ENCODE measurements around the gene PIGN. TPM values are rescaled to one million over a fixed set of nuclear protein-coding genes. Genes with fewer than 3 reads are reported as not detected.

Gene PIGN
- total RNA-seq, 2 donors from 2014 or later = 26.8 to 32.9 TPM

DNA sequence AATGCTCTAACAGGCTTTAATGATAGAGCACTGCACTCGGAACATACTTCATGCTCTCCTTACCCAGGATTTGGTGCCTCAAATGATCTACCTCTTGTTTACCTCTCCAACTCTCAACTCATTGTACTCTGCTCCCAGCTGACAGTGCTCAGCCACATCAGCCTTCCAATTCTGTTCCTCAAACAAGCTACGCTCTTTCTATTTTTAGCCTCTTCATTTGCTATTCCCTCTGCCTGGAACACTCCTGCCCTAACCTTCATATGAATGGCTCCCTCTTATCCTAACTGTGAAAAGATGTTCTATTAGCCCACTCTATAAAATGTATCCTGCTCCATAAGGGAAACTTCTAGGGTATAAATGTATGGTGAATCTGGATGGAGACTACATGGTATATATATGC is 42.5 kb downstream of the PIGN start:
- ATAC-seq = no peak
- Mint-ChIP-seq H3K36me3 (no peaks in the 10 kb centered on the region), H3K27ac (no peak overlapping the region), H3K9me3 (no peaks in the 10 kb centered on the region)
- no peak for DNase-seq (ENCODE audit: low spot score in 2 of 2)

DNA sequence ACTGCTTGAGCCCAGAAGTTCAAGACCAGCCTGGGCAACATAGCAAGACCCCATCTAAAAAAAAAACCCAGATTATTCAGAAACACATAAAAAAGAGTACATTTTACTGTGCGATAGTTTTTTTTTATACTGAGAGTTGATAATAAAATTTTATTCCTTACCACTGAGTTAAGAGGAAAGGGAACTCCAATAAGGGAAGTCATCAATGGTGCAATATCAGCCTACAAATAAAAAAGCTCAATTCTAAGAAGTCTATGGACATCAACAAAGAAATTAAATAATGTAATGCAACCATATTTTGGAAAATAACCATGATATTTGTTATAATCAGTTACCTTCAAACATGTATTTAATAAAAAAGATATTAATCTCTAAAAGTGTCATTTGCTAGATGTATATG is 46.6 kb downstream of the PIGN start:
- Mint-ChIP-seq H3K27ac (no peak overlapping the region), H3K9me3 (no peaks in the 10 kb centered on the region), H3K36me3 (no peaks in the 10 kb centered on the region)
- DNase-seq (ENCODE audit: low spot score in 2 of 2) = no peak
- no peak for ATAC-seq

DNA sequence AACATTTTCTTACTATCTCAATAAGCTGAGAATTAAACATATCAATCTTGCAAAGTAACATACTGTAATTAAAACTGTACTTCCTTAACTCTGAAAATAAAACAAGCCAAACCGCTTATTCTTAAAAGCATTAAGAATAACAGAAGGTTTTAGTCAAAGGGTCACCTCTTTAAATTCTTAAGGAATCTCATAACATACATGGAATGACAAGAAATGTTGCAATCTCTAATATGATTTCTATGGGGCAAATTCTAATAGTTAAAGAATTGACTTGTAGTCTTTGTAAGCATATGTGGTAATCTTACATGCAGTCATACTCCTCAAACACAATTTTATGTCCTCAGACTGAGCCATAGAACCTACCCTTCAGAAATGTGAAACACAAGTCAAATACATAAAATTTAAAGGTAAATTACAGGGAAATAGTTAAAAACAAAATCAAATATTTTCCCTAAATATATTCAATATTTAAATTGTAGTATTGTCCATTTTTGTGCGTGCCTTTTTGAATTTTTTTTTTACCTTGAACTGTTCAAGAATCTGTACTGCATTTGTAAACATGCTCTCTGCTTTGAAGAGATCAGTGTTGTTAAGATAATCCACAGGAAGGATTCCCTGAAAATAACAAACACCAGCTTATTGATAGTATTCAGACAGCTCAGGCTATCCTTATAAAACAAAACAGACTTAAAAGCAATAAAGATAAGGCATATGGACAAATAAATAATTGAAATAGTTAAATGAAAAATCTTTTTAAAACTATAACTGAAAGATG is 48.2 kb downstream of the PIGN start:
- Mint-ChIP-seq H3K36me3 (no peaks in the 10 kb centered on the region), H3K27ac (no peak overlapping the region), H3K9me3 (no peaks in the 10 kb centered on the region)
- DNase-seq (ENCODE audit: low spot score in 2 of 2) (no peak), ATAC-seq (no peak)

DNA sequence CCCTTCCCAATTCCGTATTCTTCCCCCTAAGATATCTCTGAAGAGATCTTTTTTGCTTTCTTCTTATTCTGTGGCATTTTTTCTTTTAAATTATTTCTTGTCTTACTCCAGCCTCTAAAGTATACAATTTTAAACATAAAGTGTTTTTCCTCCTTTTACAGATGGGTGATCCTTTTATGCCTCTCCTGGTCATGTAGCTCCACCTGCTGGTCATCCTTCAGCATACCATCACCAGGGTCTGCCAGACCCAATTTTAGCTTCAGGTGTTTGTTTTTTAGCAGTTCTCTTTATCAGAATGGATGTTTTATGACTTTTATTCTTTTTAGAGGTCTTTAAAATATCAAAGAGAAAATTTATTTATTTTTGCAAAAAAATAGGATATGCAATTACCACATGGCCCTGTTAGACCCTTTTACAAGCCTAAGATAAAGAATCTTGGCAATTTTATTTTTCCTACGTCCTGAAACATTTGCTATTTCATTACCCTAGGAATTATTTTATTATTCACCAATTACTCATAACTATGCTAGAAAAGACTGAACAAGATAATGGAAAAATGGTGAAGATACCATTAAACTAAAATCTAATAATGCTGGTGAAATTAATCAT is 55.5 kb downstream of the PIGN start:
- Mint-ChIP-seq H3K9me3 (no peaks in the 10 kb centered on the region), H3K36me3 (no peaks in the 10 kb centered on the region), H3K27ac (no peak overlapping the region)
- peak in 1 of 2 donors; percentile 51 for ATAC-seq
- DNase-seq (ENCODE audit: low spot score in 2 of 2) = peak in 1 of 2 donors; percentile 65

DNA sequence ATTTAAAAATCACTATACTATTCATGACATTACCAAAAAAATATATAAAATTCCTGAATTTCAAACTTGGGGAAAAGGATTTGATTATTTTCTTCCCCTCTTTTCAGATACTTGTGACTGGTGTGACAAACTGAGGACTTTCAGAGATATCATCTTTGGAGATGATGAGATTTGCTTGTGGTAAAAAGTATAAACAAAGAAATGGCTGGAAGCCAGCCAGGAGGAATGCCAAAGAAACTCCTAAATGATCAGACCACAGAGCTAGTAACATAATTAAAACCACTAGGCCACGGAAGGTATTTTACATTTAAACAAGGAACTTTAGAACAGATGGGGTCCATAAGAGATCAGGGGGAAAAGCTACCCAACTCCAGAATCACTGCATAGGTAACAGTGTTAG is 58.7 kb downstream of the PIGN start:
- ATAC-seq (no peak), DNase-seq (ENCODE audit: low spot score in 2 of 2) (no peak)
- Mint-ChIP-seq H3K9me3 (no peaks in the 10 kb centered on the region), H3K27ac (no peak overlapping the region), H3K36me3 (no peaks in the 10 kb centered on the region)

DNA sequence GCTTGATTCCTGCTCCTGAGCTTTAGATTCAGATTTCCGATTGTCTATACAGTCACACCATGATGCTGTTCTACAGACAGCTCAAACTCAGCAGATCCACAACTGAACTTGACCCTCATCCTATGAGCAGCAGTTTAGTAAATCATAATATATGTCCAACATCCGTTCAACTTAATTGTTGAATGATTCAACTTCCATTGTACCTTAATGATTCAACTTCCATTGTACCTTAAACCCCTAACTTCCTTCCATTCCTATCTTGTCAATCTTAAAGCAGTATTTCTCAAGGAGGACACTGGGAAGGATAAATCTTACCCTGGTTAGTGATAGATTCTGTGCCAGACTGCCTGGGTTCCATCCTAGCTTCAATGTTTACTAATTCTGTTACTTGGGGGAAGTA is 60.1 kb downstream of the PIGN start:
- ATAC-seq (no peak), DNase-seq (ENCODE audit: low spot score in 2 of 2) (no peak)
- Mint-ChIP-seq H3K27ac (no peak overlapping the region), H3K36me3 (no peaks in the 10 kb centered on the region), H3K9me3 (no peaks in the 10 kb centered on the region)

DNA sequence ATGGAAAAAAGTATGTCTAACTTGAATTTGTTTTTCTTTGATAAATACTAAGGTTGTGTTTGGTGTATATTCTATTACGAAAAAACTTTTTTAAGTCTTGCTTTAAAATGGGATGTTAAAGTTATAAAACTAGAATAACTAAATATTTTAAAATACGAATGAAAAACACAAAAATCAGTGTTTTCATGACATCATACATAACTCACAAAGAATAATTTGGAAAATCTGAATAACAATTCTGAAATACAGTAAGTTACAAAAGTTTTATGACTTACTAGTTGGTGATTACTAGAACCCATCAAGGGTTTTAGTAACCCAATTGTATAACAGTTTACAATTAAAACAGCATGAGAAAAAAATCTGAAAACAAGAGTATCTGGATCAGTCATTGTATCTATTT is 61.2 kb downstream of the PIGN start:
- ATAC-seq = no peak
- no peaks in the 10 kb centered on the region for H3K9me3 Mint-ChIP-seq
- no peak overlapping the region for H3K27ac Mint-ChIP-seq
- no peak for DNase-seq (ENCODE audit: low spot score in 2 of 2)
- no peaks in the 10 kb centered on the region for H3K36me3 Mint-ChIP-seq

DNA sequence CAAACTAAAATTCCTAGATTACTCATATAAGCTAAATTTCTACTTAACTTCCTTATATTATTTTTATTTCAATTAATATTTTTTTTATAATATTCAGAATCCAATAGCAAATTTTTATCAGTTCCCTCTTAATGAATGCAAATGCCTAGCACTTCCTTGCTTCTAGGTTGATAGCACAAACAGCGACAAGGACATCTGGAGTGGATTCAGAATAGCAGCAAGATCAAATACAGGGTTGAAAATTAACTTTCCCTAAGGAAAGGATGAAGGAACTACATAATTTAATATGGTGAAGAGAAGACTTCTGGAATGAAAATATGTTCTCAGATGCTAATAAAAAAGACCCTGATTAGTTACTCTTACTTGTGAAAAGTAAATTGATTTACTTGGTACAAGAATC is 64.5 kb downstream of the PIGN start:
- ATAC-seq = no peak
- no peaks in the 10 kb centered on the region for H3K9me3 Mint-ChIP-seq
- H3K27ac Mint-ChIP-seq = no peak overlapping the region
- no peak for DNase-seq (ENCODE audit: low spot score in 2 of 2)
- H3K36me3 Mint-ChIP-seq = no peaks in the 10 kb centered on the region

DNA sequence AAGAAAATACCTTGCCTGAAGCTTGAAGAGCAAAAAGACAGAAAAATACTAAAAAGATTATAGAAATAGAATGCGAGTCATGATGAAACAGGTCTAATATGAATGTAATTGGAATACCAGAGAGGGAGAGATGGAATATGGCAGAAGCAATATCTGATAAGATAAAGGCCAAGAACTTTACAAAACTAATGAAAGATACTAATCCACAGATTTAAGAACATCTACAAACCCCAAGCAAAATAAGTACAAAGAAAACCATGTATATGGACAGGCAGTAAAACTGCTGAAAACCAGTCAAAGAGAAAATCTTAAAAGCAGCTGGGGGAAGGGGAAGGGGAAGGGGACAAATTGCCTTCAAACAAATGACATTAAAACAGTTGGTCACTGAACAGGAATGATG is 67.0 kb downstream of the PIGN start:
- no peak for ATAC-seq
- DNase-seq (ENCODE audit: low spot score in 2 of 2) = no peak
- H3K27ac Mint-ChIP-seq = no peak overlapping the region
- no peaks in the 10 kb centered on the region for H3K36me3 Mint-ChIP-seq
- no peaks in the 10 kb centered on the region for H3K9me3 Mint-ChIP-seq

DNA sequence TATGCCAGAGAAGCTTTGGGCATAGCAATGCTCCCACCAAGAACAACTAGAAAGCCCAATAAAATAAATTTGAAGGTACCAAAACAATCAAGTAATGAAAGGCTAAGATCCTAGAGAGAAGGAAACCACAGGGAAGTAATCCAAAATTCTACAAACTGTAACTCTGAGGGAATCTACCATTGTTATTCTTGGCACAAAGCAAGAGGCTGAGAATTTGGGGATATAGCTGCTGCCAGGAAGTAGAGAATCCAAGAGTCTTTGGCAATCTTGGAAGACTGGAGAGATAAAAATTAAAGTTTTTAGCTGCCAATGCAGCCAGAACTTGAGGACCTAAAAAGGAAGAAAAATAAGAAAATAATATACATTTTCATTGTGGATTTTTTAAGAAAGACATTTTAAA is 68.5 kb downstream of the PIGN start:
- Mint-ChIP-seq H3K9me3 (no peaks in the 10 kb centered on the region), H3K36me3 (no peaks in the 10 kb centered on the region), H3K27ac (no peak overlapping the region)
- DNase-seq (ENCODE audit: low spot score in 2 of 2) = no peak
- no peak for ATAC-seq

DNA sequence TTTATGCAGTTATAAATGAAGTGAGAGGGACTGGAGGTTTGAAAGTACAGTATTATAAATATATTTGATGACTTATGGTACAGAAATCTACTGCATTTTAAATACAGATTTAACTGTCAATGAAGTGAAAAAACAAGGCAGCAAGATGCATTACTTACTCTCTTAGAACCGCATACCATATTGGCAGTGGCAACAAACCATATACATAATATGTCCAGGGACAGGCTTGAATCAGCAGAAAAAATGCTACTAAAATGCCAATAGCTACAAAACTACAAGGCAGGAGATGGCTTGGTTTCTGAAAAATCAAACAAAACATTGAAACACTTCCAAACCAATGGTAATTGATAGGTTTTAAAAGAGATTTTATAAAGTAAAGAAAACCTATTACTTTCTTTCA is 77.2 kb downstream of the PIGN start:
- no peaks in the 10 kb centered on the region for H3K9me3 Mint-ChIP-seq
- H3K36me3 Mint-ChIP-seq = no peaks in the 10 kb centered on the region
- no peak overlapping the region for H3K27ac Mint-ChIP-seq
- ATAC-seq = no peak
- DNase-seq (ENCODE audit: low spot score in 2 of 2) = no peak

DNA sequence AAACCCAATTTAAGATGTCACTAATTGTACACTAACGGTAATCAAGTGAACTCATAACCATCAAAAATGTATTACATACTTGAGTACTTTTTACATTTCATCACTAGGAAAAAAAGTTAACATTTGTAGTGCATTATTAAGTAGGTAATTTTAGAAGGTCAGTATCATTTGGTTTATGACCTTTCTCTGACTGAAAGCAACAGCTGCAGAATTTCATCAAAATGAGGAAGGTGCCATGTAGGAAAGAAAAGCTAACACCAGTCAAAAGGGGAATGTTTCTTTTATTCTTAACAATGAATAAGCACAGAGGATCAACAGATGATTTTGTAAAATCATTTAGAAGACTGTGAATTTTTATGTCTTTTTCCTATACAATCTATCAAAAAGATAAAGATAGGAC is 79.0 kb downstream of the PIGN start:
- no peak overlapping the region for H3K27ac Mint-ChIP-seq
- no peak for ATAC-seq
- H3K9me3 Mint-ChIP-seq = no peaks in the 10 kb centered on the region
- no peak for DNase-seq (ENCODE audit: low spot score in 2 of 2)
- H3K36me3 Mint-ChIP-seq = no peaks in the 10 kb centered on the region

DNA sequence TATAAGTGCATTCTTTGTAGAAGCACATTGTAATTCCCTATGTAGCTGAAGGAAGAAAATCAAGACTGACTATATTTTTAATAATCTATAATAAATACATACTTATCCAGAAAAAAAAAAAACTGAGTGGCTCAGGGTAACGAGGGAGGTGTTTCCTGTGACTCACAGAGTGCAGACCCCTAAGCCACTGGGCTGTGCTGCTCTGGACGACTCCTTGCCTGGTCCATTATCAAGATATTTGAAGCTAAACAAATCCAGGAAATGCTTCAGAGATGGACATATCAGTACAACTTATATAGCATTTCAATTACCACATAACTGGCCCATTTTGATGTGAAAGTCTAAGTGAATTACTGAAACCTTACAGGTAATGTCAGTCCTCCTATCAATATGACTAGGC is 80.6 kb downstream of the PIGN start:
- Mint-ChIP-seq H3K27ac (no peak overlapping the region), H3K36me3 (no peaks in the 10 kb centered on the region), H3K9me3 (no peaks in the 10 kb centered on the region)
- no peak for DNase-seq (ENCODE audit: low spot score in 2 of 2)
- peak in 1 of 2 donors; percentile 57 for ATAC-seq

DNA sequence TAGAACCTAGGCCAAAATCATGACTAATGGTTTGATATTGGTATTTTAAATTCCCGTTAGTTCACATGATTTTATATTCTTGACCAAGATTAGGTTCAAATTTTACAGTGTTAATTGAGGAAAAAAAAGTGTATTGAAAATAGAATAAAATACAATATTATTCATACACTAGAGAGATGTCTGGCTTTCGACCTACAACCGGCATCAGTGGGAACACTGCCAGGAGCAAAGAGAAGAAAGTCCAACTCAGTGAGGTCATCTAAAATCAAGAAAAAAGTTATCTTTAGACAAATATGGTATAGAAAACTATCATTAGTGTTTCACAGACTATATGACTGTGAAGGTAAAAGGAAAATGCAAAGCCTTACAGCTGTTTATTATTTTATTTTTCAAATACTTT is 81.5 kb downstream of the PIGN start:
- ATAC-seq (no peak), DNase-seq (ENCODE audit: low spot score in 2 of 2) (no peak)
- Mint-ChIP-seq H3K27ac (no peak overlapping the region), H3K9me3 (no peaks in the 10 kb centered on the region), H3K36me3 (peaks cover 4 to 6% of the 10 kb centered on the region in 2 donors)

DNA sequence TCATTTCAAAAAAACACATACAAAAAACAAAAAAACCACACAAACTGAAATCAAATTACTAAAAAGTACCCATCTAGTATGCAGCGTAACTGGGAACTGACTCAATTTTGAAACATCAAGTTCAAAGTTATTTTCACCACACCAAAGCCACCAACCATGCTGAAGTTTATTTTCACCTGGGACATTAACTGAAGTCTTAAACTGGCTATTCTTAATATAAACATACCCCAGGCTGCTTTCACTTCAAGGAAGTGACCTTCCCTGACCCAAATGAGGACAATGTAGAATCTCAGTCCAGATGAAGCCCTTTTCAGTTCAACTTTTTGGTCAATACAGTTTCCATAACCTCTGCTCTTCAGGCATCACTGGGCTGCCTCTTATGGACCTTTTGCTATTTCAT is 84.6 kb downstream of the PIGN start:
- DNase-seq (ENCODE audit: low spot score in 2 of 2) (no peak), ATAC-seq (peak in 1 of 2 donors; percentile 89)
- H3K27ac Mint-ChIP-seq = no peak overlapping the region
- H3K36me3 Mint-ChIP-seq = peaks cover 21 to 32% of the 10 kb centered on the region in 2 donors
- H3K9me3 Mint-ChIP-seq = peaks cover 0 to 5% of the 10 kb centered on the region in 2 donors

DNA sequence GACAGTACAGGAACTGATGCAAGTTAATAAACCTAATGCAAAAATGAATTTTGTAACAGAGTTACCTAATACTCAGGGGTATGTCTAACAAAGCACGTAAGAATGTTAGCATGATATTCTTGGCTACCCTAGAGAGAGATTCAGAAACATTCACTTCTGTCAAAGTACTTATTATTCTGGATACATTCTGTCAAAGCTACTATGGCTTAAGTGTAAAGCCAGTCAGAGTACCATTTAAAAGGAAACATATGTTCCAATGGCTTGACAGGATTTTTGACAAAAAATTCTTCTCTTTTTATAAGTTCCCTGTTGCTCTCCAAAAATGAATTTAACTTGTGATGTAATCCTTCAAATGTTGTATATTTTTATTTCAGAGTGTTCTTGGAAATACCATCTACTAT is 85.5 kb downstream of the PIGN start:
- no peak for DNase-seq (ENCODE audit: low spot score in 2 of 2)
- no peak for ATAC-seq
- H3K27ac Mint-ChIP-seq = no peak overlapping the region
- peaks cover 21 to 32% of the 10 kb centered on the region in 2 donors for H3K36me3 Mint-ChIP-seq
- H3K9me3 Mint-ChIP-seq = peaks cover 0 to 5% of the 10 kb centered on the region in 2 donors

DNA sequence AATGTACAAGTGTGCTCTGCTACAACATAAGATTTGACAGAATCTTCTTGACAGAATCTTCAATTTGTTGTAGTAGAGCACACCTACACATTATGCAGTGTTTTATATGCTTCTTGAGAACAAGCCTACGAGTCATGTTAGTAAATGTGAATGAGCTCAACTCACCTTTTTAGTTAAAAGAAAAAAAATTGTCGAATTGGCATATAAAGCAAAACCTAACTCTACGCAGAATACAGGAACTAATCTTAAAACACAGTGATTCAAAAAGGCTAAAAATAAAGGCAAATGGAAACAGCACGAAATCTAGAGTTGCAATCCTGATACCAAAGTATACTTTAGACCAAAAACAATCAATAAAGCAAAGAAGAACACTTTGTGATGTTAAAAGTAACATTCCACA is 87.9 kb downstream of the PIGN start:
- ATAC-seq (no peak), DNase-seq (ENCODE audit: low spot score in 2 of 2) (no peak)
- H3K9me3 Mint-ChIP-seq = peaks cover 0 to 5% of the 10 kb centered on the region in 2 donors
- peaks cover 21 to 32% of the 10 kb centered on the region in 2 donors for H3K36me3 Mint-ChIP-seq
- H3K27ac Mint-ChIP-seq = no peak overlapping the region

DNA sequence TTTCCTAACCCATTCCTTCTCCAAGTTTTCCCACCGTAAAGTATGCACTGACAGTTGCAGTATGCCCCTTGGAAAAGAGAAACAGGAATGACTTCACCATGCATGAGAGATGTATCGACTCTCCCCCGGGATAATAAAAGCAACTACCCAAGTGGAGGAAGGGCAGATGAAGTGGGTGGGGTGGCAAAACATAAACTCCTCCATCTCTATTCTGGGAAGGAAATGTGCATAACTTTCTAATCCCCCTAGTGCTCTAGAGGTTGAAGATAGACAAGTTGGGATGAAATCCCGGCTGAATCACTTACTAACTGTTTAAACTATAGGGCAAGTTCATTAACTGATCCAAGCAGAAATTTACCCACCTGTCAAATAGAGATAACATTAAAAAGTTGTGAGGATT is 89.2 kb downstream of the PIGN start:
- Mint-ChIP-seq H3K36me3 (peaks cover 21 to 32% of the 10 kb centered on the region in 2 donors), H3K27ac (no peak overlapping the region), H3K9me3 (peaks cover 0 to 5% of the 10 kb centered on the region in 2 donors)
- DNase-seq (ENCODE audit: low spot score in 2 of 2) (no peak), ATAC-seq (no peak)
